GM18867 (cell line): ENCODE measurements around the gene LPAR6.

Experiments
- ATAC-seq: cut with Tn5 transposase; IDR thresholded peaks from one replicate; pipeline ENCODE4 v1.9.1; 2021; ENCODE audit warnings: mild to moderate bottlenecking, moderate library complexity; ENCODE audit not compliant: unreplicated experiment

The LPAR6 gene

DNA sequence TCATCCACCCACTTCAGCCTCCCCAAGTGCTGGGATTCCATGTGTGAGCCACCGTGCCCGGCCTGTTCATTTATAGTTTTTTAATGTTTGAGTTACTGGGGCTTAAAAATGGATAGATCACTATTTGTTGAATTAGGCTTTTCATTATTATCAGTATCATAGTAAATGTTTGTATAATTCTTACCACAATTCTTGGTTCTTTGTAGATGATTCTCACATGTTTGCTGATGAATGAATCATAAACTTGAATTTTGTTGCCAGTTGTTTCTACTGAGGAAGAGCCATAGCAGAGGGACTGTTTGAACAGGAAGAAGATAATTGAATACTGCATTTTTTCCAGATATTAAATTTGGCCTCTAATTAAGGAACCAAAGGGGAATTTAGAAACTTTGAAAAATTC lies 2.6 kb upstream of the LPAR6 start:
- ATAC-seq: no peak

DNA sequence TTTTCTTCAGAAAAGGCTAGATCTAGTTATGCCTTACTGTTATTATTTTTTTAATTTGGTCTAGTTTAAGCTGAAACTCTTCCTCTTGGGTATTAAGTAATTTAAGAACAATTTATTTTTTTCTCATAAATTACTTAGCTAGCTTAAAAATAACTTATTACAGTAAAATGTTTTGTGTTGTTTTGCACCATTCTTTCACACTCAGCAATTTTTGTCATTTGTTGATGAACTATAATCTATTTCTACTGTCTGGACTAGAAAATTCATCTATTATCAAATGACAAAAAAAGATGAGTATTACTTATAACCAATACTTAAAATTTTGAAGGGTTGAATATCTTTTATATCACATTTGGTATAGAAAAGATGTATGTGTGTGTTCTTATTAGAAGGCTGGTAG lies 1.6 kb upstream of the LPAR6 start:
- no peak for ATAC-seq

DNA sequence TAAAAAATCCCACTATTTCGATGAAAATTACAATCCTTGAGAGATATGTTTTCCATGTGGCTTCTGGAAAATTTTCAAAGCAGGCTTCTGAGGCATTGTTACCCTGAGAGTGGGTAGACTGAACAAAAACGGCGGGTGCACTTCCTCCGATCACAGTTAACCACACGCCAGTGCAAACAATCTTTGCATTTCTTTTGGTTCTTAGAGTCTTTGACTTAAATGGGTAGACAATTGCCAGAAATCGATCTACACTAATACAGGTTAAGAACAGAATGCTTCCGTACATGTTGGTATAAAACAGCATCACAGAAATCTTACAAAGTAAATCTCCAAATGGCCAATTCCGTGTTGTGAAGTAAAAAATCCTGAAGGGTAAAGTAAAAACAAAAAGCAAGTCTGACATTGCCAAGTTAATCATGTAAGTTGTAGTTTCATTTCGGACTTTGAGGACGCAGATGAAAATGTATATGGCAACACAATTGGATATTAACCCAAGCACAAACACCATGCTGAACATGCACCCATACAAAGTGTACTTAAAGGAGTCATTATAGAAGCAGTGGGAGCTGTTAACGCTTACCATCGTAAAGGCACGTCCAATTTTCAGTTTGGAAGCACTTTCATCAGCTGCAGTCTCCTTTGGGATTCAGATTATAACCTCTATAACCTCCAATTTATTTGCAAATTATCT lies 927 bp downstream of the LPAR6 start:
- ATAC-seq: no peak

DNA sequence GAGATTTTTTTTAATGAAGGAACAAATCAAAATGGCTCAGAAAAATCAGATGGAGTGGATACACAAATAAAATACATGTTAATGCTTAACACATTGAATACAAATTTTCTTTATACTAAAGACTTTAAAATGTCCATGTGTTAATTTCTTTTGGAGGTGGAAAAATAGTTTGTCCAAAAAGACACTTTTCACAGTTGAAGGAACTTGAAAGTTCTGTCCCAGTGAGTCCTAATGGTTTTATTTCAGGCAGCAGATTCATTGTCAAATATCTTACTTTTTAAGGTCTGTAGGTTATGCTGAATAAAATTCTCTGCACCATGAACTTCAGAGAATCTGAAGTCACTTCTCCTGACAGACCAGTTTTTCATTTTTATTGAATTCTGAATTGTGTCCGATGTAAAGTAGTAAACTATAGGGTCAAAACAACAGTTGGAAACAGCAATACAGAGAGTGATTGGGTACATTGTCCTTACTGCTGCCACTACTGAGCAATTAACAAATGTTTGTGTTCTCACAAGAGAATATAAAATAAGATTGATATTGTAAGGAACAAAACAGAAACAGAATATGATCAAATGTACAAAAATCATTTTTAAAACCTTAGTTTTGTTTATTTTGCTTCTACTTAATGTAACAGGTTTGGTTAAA lies 1.6 kb downstream of the LPAR6 start:
- no peak for ATAC-seq

DNA sequence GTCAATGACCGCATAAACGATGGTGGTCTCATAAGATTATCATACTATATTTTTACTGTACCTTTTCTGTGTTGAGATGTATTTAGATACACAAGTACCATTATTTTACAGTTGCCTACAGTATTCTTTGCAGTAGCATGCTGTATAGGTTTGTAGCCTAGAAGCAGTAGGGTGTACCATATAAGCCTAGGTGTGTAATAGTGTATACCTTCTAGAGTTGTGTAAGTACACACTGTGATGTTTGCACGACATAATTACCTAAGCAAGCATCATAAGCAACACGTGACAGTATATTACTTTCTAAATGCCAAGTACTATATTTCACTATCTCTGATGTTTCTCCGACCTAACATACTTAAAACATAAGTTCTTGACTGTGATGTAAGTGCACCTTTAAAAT lies 2.7 kb downstream of the LPAR6 start:
- no peak for ATAC-seq

DNA sequence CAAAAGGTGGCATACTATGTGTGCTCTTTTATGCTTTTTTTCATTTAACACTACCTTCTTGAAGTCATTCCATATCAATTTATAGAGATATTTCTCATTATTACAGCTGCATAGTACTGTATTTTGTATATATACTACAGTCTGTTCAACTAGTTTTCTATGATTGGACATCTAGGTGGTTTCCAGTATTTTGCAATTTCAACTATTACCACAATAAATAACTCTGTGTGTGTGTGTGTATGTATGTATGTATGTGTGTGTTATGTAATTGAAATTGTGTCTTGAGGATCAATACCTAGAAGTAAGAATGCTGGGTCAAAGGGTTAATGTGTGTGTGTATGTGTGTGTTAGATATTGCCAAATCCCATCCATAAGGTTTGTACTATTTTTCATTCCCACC lies 7.0 kb downstream of the LPAR6 start:
- ATAC-seq: no peak

DNA sequence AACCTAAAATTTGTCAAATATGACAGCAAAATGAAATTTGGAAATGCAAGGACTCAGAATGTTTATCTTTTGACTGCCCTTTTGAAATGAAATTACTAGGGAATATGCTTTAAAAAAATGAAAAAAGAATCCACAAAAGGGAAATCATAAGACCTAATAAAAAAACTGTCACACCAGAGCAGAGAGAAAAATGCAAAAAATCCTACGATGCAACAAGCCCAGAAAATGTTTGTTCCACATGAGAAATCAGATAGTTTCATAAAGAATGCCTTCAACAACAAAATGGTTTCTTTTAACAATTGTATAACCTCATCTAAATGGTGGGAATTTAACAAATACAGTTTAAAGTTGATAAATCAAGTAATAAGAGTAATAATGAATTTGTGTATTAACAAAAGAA lies 8.0 kb downstream of the LPAR6 start:
- no peak for ATAC-seq

DNA sequence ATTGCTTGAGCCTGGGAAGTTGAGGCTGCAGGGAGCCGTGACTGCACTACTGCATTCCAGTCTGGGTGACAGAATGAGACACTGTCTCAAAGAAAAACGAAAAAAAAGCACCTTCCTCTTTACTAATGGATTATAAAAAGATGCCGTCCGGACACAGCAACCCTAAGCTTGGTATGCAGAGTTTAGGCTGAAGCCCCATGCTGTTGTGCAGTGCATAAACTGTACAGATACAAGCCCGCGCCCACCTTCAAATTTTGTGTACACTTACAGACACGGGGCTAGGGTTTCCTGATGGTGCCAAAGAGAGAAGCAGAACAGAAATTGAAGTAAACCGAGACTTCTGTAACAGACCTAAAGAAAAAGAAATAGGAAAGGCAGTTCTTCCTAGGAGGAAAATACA lies 9.0 kb downstream of the LPAR6 start:
- no peak for ATAC-seq

DNA sequence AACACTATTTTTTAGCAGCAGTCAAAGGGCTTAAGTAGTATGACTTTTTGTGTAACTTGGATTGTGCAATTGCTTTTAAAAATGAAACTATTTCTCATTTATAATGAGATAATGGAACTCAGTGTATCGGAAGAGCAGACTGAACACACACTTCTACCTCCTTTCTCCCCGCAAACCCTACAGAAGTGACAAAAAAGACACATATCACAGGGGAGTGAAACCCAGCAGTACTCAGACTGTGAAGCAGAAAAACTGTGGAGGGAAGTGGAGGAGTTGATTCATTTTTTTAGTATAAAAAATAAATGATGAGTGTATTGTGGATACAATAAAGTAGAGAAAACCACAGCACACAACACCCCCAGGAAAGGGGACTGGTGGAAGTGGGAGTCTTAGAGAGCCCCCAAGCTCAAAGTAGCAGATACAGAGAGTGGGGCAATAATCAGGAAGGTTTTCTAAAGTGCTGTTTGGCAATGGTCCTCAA lies 9.7 kb downstream of the LPAR6 start:
- no peak for ATAC-seq

DNA sequence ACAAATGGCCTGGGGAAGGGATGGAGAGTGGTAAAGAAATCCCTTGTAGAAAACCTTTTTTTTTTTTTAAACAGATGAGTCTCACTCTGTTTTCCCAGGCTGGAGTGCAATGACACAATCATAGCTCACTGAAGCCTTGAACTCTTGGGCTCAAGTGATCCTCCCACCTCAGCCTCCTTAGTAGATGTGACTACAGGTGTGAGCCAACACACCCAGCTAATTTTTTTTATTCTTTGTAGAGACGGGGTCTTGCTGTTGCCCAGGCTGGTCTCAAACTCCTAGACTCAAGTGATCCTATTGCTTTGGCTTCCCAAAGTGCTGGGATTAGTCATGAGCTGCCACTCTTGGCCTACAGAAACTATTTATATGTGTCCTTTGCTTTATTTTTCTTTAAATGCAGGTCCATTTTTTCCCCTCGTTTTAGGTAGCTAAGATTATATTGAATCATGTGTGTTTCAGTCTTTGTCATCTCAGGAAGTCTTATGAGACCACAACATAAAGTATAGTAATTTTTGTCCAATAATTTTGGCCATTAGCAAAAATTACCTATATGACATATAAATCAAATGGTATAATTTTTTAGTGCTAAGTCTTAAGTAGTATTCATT lies 10.5 kb downstream of the LPAR6 start:
- no peak for ATAC-seq

DNA sequence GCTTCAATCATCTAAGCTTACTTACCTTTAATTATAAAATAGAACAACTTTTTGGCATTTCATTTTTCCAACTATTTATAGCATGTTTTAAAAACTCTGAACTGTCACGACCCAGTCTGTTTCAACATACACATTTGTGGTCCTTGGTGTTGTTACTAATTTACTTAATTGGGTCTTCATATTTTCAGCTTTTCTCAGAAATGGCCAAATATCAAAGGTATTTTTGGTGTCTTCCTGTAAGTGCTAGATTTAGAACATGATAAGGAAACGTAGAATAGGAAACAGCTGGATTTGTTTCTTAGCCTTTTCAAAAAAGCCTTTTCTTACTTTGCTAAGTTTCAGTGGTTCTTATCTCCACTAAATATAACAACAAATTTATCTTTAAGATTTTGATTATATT lies 11.4 kb downstream of the LPAR6 start:
- ATAC-seq: no peak

DNA sequence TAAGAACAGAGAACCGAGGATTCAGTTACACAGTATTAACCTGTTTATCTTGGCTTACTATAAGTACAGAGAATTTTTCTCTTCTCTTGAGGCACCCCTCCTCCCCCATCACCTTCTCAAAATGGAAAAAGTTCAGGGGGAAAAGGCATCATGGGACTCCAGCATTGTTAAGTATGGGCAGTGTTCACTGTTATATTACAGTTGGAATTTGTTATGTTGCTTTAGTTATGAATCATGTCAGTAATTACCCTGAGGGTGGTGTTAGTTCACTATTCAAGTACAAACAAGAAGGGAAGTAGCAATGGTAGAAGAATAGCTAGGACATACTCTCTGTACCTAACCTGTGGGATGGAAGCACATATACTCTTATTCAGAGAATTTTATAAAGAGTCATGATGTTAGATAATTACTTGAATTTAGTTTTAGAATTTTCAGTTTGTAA lies 12.0 kb downstream of the LPAR6 start:
- peak; percentile 61 for ATAC-seq

DNA sequence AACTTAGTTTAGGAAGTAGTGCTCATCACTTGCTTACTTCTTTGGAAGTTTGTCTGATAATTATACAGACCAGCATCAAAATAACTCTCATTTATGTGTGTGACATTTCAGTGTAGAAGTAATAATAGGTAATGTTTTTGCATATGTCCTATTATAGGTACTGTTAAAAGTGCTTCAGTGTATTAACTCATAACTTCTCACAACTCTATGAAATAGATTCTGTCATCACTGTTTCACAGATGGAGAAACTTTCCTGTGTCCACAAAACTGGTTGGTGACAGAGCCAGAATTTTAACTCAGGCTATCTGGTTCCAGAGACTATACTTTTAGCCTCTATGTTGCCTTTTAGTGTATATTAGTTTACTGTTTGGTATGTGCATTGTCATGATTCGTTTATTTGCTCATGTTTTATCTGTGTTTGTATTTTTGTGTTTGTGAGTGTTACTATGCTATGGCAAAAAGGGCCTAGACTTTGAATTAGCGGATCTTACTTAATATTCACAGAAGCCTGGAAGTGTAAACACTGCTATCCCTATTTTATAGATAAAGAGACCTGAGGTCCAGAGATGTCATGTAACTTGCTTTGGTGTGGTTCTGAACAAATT lies 12.7 kb downstream of the LPAR6 start:
- ATAC-seq: no peak

DNA sequence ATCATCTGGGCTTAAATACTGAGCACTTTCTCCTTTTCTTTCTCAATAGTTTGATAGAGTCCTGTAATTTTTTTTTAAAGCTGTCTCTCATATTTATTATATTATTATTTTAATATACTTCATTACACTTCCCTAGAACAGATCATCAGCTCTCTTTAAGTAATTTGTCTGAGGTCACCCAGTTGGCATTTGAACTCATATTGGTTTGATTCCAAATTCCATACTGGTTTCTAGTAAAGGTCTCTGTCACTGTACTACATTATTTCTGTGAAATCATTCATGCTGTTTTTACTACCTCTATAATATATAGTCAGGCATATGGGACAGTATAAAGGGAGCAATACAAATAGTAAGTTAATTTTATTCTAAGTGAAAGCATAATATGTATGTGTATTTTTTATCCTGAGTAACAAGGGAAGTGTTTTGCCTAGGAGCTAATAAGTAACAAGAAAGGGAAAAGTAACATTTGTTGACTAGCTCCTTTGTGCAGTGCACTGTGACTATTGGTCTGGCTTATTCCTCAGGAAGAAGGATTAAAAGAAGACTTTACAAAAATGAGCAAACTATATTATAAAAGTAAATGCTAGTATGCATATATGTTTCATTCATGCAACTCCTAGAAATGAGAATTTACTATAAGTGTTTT lies 14.3 kb downstream of the LPAR6 start:
- no peak for ATAC-seq

DNA sequence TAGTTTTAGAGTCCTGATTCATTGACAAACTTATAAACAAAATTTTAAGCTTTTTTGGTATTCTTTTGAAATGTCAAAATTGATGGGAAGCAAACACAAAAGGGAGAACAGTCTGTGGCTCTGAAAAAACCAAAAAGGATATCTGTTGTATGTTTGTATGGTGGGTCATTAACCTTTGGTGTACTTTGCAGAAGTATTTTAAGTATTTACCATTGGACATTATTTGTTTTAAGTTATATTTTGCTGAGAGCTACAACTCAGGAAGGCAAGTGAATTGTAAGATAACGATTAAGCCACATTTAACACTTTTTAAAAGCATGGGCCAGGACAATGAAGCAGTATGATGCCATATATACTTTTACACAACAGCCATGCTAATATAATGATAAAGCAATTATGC lies 15.2 kb downstream of the LPAR6 start:
- no peak for ATAC-seq

DNA sequence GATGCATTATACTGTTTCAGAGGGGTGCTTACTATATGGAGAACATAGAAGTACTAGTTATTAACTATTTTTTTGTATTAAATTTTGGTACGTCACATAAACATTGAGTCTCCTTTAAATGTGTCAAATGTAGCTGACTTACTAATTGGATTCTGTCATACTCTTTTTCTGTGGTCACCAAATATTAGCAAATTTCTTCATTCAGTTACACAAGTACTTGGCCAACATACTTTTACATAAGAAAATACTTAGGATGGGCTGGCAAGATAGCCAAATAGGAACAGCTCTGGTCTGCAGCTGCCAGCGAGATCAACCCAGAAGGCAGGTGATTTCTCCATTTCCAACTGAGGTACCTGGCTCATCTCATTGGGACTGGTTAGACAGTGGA lies 19.2 kb downstream of the LPAR6 start:
- no peak for ATAC-seq

DNA sequence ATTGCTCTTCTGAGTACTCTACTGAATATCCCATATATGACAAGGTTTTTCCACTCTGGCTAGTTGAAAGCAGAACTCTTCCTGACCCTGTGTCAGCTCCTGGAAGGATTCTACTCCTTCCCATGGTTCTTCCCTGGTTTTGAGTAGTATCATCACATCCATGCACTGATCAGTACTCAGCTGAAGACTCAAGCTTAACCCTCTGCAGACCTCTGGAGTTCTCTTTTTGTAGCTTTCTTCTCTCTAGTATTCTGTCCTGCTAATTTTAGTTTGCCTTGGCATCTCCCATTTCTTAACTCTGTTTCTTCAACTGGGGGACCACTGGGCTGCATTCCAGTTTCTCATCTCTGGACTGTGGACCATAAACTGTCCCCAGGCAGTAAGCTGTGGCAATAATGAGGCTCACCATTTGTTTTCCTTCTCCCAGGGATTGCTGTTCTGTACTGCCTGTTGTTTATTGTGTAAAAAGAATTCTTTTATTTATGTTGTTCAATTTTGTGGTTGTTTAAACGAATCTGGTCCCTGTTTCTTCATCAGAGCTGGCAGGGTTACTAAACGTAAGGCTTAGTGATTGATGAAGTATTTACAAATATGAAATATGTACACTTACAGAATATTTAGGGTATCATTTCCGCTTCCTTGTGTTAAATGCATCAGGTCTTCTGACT lies 19.7 kb downstream of the LPAR6 start:
- no peak for ATAC-seq

DNA sequence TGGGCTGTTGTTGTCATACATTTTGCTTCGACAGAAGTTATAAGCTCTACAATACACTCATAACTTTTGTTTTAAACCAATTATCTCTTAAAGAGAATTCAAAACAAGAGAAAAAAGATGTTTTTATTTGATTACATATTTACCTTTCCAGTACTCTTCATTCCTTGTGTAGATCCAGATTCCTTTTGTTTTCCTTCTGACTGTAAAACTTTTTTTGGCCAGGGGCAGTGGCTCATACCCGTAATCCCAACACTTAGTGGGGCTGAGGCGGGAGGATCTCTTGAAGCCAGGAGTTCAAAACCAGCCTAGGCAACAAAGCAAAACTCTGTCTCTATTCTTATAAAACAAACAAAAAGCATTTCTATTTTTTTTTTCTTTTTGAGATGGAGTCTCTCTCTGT lies 21.7 kb downstream of the LPAR6 start:
- no peak for ATAC-seq

DNA sequence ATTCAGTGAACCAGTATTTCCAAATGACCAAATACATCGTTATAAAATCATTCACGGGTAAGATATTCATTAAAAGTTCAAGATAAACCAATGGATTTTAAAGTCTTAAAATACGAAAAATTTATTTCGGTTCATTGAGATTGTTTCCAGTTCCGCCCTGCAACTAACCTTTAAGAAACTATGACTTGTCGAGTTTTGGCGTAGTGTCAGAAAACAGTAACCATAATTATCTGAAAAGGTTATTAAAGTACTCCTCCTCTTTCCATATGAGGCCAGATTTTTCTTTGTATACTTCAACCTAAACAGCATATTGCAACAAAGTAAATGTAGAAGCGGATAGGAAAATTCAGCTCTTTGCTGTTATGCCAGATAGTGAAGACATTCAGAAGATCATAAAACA lies 26.1 kb downstream of the LPAR6 start:
- ATAC-seq: no peak

DNA sequence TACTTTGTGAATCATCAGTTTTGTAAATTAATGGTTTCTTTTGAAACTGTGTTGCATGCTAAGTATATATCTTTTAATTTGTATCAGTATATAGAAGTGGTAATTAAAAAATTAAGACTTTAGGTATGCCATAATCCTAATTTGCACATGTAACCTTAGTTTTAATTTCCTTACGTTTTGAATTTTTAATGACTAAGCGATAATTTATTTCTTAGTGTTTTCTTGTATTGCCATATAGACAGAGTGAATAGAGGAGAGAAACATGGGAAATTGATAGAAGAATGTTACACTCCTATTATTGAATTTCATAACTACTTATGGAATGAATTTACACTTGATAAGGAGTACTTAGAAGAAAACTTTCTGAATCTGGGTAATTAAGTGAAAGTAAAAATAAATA lies 29.5 kb downstream of the LPAR6 start:
- ATAC-seq: no peak

DNA sequence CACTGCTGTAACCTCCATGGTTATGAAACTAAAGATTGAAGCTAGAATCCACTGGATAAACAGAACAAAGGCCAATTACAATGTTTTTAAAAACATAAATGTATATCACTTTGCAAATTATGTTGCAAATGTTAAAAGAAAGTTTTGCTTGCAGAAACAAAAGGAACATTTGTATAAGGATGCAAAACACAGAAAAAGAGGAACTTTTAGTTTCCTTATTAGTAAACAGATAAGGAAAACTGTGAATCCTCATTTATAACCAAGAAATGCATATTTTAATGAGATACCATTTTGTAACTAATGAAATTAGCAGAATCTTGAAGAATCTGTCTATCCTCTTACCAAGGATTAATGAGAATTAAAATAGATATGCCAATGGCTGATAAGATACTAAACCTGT lies 32.3 kb downstream of the LPAR6 start:
- no peak for ATAC-seq
